Endothelial cell of umbilical vein (primary cell): ENCODE results near the gene CCNYL1.

ENCODE experiments used
- CTCF ChIP-seq, 2 donors: IDR thresholded peaks; 1 replicate in 1 of 2; 2 replicates in 1 of 2; pipeline ENCODE4 v1.5.1; 2011; ENCODE audit warnings: low read length in 2 of 2, mild to moderate bottlenecking in 2 of 2, moderate library complexity in 2 of 2, control low read depth in 1 of 2, inconsistent platforms in 1 of 2, low read depth in 1 of 2; ENCODE audit not compliant: insufficient read depth in 1 of 2; ENCODE audit errors: extremely low read depth in 1 of 2
- EZH2 ChIP-seq: IDR thresholded peaks from 2 replicates; pipeline ENCODE4 v1.6.1; 2012; ENCODE audit warnings: borderline replicate concordance, low read depth, mild to moderate bottlenecking, moderate library complexity, low read length, inconsistent platforms; ENCODE audit not compliant: severe bottlenecking
- MAX ChIP-seq: IDR thresholded peaks from 2 replicates; pipeline ENCODE4 v1.6.1; 2011; ENCODE audit not compliant: insufficient read depth, insufficient read length
- POLR2AphosphoS5 ChIP-seq: IDR thresholded peaks from 2 replicates; pipeline ENCODE4 v1.6.1; 2012; ENCODE audit warnings: low read depth, mild to moderate bottlenecking, control low read depth, low read length, moderate library complexity; ENCODE audit not compliant: insufficient read depth

GRCh38 chr2:207754498-207755383 lies 43.3 kb downstream of the CCNYL1 start:
- no peak for TF ChIP-seq EZH2
- no peak for TF ChIP-seq CTCF (IDR thresholded peaks at IDR 0.05; ENCODE audit: extremely low read depth in 1 of 2, insufficient read depth in 1 of 2, low read depth in 1 of 2, low read length in 2 of 2)
- no peak for TF ChIP-seq POLR2AphosphoS5
- TF ChIP-seq MAX: no peak
